HG03521 (cell line): ENCODE data around the gene IQCH.
"Not testable (repeated sequence)": the region's sequence is repeated elsewhere in the genome, so short reads cannot be mapped to it uniquely, and the experiment has no call there.

Experiments used
- ATAC-seq: cut with Tn5 transposase; IDR thresholded peaks from one replicate; pipeline ENCODE4 v1.9.1; 2021; ENCODE audit warnings: mild to moderate bottlenecking, moderate library complexity; ENCODE audit not compliant: unreplicated experiment

IQCH gene

DNA sequence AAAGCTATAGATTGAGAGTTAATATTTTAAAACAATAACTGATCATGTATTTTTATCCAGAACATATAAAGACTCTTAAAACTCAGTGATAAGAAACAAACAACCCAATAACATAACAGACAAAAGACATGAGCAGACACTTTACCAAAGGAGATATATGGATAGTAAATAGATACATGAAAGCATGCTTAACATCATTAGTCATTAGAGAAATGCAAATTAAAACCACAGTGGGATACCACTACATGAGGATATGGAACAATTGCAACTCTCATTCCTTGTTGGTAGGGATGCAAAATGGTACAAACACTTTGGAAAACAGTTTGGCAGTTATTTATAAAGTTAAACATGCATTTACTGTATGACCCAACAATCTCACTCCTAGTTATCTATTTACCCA lies 95.0 kb downstream of the IQCH start:
- ATAC-seq = no peak

DNA sequence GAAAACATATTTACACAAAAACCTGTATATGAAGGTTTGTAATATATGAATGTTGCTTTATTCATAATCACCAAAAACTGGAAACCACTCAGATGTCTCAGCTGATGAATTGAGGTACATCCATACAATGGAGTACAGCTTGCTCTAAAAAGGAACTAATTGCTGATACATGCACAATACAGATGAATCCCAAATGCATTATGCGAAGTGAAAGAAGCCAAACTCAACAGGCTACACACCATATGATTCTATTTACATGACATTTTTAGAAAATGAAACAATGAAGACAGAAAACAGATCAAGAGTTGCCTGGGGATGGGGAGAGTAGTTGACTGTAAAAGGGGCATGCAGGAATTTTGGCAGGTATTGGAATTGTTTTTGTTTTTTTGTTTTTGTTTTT lies 95.5 kb downstream of the IQCH start:
- no peak for ATAC-seq

DNA sequence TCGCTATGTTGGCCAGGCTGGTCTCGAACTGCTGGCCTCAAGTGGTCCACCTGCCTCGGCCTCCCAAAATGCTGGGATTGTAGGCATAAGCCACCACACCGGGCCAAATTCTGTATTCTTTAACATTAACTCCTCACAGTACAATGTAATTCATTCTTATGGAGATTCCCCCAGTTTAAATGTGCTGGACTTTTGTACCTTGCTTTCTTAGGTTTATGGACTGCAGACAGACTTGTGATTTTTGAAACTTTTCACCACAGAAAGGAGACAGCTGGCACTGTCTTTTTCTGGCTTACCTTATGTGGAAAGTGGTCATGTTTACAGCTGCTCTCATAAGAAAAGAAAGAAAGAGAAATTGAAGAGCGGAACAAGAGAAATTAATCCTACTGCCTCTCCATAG lies 103.8 kb downstream of the IQCH start:
- ATAC-seq = no peak

DNA sequence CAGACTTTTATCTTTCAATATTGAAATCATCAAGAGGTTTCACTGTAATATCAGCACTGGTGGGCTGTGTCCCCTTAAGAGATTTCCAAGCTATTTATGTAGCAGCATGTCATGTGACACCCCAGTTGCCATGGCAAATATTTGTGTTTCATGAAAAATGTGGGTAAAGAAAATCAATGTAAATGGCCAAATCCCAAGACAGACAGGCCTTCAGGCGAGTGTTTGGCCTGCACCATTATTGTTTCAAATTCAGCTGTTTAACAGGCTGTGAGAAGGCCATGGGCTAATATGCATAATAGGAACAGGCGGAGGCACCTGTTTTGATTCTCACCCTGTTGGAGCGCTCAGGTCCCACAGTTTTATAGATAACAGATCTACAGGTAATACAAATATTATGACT lies 104.2 kb downstream of the IQCH start:
- ATAC-seq = no peak

DNA sequence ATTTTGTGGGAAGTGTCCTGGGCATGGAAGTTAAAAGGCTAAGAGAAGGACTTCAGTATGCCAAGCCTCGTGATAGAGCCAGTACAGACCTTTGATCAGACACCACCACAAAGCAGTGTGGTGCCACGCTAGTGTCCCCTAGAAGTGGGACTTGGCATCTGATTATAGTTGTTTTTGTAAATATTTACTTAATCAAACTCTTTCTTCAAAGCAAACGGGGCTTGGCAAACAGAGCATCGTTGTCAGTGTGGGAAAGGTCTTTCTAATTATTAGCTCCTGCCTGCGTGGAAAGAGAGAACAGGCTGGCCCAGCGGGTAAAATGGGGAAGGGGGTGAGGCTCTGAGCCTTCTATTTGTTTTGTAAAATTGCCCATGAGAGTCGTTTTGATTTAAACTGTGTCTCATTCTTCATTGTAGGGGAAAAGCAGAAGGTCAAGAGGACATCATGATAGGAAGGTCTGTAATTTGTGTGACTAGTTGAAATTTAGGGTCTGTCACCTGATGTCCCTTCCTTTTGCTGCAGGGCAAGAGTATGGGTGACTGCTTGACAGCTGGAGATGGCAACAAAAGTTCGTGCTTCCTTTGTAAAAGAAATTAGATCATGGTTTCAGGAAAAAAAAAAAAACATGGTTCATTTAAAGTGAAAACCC lies 105.0 kb downstream of the IQCH start:
- no peak for ATAC-seq

DNA sequence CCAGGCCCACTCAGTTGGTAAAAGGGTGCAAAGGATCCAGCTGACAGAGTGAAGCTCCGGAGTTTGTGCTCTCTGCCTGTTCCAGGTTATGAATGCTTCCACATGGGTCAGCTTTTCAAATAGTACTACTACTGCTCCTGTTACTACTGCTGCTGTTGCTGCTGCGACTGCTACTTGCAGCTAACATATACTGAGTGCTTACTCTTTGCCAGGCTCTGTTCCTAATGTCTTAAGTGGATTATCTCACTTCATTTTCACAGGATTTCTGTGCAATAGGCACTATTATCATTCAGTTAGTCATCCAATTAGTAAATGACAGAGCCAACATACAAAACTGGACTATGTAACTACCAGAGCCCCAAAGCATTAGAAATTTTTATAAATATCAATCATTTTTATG lies 106.5 kb downstream of the IQCH start:
- ATAC-seq = no peak

DNA sequence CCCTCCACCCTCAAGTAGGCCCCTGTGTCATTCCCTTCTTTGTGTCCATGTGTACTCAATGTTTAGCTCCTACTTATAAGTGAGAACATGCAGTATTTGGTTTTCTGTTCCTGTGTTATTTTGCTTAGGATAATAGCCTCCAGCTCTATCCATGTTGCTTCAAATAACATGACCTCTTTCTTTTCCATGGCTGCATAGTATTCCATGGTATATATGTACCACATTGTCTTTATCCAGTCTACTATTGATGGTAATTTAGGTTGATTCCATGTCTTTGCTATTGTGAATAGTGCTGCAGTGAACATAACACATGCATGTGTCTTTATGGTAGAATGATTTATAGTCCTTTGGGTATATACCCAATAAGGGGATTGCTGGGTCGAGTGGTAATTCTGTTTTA lies 109.1 kb downstream of the IQCH start:
- not testable (repeated sequence) for ATAC-seq

DNA sequence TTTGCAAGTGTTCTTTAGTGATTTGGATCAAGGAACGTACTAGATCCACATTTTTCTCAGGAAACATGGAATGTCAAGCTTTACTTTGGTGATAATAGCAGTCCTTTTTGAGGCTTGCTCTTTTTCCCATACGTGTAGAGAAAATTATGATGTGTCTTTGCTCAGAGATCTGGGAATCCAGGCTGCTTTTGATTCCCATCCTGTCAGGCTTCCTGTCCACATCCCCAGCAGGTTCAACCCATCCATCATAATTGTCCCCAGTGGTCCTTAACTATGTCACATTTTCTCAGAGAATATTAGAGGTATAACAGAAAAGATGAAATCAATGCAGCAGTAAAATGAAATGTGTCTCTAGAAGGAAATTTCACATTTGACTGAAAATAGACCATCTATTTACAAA lies 111.4 kb downstream of the IQCH start:
- ATAC-seq = no peak

DNA sequence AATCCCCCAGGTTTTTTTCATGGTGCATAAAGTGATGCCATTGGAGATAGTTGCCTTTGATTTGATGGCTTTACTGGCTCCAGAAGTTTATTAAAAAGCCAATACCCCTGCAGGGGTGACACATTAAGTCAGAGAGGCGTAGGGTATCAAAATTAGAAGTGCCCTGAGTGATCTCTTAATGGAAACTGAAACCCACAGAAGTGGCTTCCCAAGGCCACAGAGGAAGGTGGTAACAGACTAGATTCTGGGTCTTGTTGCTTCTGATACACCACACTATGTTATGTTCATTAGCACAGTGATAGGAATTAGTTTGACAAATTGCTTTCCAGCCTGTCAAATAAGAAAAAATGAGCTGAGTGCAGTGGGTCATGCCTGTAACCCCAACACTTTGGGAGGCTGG lies 112.3 kb downstream of the IQCH start:
- no peak for ATAC-seq

DNA sequence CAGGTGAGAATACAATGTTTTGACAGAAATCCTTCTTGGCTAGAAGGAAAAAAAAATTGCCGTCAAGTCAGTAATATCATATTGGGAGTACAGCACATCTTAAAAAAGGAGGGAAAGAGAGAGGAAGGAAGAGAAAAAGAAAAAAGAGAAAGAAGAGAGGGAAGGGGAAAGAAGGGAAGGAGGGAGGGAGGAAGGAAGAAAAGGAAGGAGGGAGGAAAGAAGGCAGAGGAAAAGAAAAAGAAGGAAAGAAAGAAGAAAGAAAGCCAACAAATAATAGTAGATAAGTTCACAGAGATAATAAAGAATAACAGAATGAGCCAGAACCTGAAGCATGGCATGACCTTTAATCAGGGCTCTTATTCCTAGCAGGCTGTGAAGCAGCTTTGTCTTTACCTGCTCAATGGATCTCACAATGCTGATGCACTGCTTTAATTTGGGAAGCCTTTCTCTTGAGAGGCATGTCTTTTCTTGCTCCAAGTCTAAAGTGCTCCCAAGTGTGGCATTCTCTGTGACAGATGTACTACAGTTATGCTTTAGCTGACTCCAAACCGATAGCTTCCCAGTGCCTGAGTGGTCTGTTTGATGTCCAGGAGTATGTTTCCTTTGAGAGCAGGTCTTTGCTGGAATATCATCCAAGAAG lies 114.9 kb downstream of the IQCH start:
- no peak for ATAC-seq

DNA sequence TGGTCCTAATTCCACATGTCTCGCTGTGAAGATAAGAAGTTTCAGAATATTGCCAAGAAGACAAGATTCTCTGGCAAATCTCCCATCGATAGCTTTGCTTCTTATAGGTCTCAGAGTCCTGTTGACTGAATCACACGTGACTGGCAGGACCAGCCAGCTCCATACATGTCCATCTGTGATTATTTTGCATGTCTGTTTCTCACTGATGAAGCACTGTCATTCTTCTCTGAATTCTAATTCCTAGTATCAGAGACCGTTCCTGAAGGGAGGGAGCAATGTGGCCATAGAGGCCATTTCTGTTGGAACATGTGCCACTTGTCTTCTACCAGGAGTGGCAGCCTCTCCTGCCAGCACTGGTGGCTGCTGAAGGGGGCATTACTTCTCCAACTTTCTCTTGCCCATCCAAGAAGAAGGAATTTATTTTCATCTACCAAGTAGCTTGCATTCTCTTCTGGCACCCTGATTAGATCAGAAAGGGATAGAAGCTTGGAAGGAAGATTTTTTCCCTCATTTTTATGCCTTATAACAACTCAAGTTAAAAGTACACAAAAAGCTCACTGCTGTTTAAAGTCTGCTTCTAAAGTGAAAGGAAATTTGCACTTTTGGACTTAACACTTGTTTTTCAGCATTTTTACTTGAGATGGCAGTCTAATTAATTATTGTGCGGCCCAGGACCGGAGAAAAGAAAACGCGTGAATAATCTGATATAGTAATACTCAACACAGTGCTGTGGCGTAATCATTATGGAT lies 115.8 kb downstream of the IQCH start:
- ATAC-seq = no peak

DNA sequence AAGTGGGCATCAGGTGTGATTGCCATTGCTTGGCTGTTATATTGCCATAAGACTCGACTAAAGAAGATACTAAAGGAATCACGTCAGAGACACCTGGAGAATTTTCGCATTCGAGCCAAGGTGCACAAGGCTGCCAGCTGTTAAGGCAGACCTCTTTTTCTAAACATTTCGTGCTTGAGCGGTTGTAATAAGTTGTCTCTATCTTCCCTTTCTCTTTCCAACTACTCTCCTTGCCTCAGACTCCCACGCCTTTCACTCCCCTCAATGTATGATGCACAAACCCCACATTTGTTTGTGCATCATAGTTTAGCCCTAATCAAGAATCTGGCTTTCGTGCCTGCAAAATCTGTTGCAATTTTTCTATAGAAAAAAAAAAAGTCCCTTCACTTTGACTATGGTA lies 118.0 kb downstream of the IQCH start:
- ATAC-seq = no peak

DNA sequence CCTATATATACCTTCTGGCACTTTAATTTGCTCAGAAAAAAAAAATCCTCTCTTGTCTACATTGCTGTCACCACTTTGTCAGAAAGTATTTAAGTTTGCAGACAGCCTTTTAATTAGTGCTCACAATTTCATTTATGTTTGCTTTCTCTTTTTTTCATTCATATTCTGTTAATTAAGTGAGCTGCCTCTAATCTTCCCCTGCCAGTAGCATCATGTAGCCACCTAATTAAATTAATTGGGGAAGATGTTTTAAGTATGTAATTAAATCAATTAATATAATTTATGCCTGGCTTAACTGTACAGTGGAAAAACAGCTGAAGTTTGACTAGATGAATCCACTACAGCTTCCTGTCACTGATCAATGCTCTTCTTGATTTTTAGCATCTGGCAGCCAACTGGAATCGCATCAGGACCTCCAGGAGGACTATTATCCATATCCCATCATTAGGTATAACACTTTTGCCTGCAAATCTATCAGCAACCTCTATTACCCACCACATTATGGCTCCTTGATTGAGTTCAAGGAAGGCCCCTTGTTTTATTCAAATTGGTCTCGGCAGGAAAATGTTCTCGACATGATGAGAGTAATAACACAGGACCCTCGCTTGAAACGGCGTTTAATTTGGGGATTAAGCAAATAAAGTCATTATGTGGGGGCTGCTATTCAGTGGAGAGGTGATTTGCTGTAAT lies 118.5 kb downstream of the IQCH start:
- no peak for ATAC-seq

DNA sequence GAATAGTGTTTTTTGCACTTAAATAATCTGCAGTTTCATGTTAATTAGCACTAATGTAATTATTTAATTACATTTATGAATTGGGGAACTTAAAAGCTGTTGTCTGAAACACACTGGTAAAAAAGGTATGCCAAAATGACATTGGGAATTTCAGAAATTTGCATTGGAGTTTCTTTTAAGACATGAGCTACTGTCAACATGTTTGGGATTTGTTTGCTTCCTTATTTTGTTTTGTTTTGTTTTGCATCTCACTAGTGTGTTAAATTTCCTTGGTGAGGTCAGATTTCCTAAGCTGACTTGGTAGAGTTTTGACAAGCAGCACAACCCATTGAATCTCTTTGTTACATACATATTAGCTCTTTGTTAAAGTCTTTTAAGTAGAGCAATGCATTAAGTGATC lies 119.4 kb downstream of the IQCH start:
- ATAC-seq = no peak

DNA sequence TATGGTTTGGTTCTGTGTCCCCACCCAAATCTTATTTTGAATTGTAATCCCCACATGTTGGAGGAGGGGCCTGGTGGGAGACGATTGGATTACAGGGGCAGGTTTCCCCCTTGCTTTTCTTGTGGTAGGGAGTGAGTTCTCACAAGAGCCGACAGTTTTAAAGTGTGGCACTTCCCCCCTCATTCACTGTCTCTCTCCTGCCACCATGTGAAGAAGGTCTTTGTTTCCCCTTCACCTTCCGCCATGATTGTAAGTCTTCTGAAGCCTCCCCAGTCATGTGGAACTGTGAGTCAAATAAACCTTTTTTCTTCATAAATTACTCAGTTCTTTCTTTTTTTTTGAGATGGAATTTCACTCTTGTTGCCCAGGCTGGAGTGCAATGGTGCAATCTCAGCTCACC lies 124.9 kb downstream of the IQCH start:
- no peak for ATAC-seq

DNA sequence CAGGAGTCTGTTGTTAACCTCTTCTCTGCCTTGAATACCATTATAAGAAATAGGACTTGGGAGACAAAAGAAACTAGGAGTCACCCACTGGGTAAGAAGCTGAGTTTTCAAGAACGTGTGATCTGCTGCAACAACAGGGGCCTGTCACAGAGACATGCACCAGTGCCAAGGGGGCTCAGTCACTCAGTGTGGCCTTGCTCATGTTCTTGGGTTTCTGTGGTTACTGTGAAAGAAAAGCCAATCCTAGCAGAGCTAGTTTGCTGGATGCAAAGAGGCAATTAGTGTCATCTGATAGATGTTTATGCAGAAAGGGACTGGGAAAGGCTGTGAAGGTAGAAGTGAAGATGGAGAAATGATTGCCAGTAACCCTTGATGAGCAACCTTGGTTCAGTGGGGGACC lies 126.3 kb downstream of the IQCH start:
- no peak for ATAC-seq

DNA sequence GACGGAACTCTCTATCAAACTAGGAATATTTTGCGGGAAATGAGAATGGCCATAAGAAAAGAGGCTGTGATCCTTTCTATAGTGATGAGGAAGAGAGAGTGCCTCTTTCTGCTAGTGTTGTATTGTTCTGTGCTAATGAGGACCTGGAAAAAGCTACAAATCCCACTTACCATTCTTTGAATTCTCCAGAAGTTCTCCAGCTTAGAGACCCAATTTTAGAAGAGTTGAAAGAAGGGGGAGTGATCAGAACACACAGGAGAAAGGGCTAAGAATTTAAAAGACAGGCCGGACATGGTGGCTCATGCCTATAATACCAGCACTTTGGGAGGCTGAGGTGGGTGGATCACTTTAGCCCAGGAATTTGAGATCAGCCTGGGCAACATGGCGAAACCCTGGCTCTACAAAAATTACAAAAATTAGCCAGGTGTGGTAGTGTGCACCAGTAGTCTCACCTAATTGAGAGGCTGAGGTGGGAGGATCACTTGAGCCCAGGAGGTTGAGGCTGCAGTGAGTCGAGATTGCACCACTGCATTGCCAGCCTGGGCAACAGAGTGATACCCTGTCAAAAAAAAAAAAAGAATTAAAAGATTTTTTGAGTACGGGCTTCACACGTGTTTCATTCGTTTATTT lies 126.9 kb downstream of the IQCH start:
- ATAC-seq = no peak

DNA sequence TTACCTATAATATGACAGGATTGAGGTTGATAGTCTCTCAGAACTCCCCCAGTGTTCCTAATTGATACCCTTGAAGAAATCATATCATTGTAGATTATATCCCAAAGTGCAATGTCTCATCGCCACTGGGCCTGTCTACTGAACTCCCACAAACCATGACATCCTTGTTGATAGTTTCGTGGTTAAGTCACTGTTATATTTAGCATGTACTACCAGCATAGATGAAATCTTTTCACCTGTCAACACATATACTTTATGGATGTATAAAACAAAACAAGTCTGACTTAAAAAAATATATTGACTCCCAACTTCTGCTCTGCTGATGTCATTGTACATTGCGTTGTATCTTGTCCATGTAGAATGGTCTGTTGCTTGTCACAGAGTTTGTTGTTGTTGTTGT lies 128.1 kb downstream of the IQCH start:
- ATAC-seq = no peak

DNA sequence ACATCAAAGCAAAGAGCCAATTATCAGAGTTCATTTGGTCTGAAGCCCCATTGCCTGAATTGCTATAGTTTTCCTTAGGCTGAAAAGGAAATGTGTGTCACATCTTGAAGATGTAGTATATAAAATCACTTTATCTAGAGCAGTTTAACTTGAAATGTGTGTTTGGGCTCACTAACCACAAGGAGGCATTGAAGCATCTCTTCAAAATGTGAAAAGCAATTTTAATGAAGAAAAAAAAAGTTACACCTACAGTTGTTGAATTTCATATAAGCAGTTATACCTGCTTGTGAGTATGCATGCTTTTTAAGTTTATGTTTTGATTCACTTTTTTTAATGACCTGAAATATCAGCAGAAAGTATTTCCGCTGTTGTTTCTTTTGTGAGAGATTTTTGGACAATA lies 129.3 kb downstream of the IQCH start:
- ATAC-seq = no peak

DNA sequence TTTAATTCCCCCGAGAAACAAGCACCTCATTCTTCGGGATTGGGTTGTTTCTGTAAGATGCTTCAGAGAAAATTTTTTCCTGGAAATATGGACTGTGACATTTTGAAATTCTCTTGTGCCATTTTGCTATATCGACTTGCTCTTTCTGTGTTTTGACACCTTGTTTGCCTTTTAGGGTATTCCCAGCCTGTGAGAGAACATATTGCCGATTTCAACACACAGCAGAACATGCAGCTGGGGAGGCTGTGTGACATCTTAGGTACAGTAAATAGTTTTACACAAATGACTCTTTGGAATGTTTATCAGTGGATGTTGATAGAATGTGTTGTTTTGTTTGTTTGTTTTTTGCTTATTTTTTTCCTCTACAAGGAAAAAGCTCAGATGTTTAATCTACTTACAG lies 130.2 kb downstream of the IQCH start:
- no peak for ATAC-seq

DNA sequence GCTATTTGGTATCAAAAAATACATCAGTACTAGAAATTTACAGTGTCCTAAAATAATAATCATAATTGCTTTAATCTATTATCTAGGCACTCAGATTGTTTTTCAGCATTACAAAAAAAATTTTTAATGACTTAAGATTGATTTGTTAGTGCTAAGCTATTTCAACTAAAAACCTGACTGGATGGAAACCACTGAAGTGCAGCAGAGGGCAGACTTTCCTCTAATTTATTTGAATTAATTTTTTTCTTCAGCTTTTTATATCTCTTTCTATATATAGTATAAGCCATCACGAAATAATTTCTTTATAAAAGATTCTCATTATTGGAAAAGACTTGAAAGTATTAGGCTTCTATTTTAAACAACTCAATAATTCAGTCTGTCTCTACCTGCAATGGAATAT lies 131.4 kb downstream of the IQCH start:
- ATAC-seq = no peak
